GM18519 (cell line): ENCODE measurements around the gene RARRES2.
"Not testable (repeated sequence)": the region's sequence is repeated elsewhere in the genome, so short reads cannot be mapped to it uniquely, and the experiment has no call there.

Experiments
- ATAC-seq: cut with Tn5 transposase; IDR thresholded peaks from one replicate; pipeline ENCODE4 v1.9.1; 2021; ENCODE audit warnings: mild to moderate bottlenecking, moderate library complexity; ENCODE audit not compliant: unreplicated experiment, low FRiP score

Gene RARRES2

DNA sequence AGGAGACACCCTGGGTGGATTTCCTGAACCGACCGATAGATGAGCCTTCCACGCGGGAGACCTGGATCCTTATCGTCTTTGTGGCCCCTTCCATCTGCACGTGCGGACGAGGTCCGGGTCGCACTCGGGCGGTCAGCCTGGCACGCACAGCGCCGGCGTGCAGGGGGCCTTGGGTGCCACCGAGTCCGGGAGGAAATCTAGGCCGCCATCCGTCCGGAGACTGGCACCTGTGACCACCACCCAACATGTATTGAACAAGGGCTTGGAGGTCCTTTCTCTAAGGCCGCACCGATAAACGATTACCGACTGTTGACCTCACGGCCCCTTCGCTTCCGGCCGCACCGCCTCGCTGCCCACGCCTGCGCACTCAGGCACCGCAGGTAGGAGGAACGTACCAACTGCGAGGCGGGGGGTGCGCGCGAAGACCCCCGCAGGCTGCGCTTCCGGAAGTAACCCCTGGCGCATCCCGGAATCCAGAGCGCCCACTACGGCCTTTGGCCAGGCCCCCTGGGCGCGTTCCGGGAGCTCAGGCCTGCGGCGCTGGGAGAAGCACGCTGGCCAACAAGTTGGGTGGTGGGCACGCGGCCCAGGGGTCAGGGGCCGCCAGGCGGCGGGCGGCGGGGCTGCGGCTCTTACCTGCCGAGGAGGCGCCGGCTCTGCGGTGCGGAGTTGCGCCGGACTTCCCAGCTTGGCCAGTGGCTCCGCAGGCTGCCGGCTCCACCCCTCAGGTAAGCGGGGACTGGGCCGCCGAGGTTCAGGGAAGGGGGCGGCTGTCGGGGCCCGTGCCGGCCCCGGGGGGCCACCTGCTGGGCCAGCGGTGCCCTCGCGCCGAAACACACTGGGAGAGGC, 18.4 kb downstream of the RARRES2 start, which contains the start of the genes ACTR3C and LRRC61:
Gene ACTR3C, minus strand, starts transcription at position 713 of the 849 bp plus-strand sequence. CDS start 28,249 bp downstream, outside the sequence.
Gene LRRC61, plus strand, starts transcription at position 523 of the 849 bp plus-strand sequence. CDS start 13,507 bp downstream, outside the sequence.
- ATAC-seq, result peak; percentile 34

DNA sequence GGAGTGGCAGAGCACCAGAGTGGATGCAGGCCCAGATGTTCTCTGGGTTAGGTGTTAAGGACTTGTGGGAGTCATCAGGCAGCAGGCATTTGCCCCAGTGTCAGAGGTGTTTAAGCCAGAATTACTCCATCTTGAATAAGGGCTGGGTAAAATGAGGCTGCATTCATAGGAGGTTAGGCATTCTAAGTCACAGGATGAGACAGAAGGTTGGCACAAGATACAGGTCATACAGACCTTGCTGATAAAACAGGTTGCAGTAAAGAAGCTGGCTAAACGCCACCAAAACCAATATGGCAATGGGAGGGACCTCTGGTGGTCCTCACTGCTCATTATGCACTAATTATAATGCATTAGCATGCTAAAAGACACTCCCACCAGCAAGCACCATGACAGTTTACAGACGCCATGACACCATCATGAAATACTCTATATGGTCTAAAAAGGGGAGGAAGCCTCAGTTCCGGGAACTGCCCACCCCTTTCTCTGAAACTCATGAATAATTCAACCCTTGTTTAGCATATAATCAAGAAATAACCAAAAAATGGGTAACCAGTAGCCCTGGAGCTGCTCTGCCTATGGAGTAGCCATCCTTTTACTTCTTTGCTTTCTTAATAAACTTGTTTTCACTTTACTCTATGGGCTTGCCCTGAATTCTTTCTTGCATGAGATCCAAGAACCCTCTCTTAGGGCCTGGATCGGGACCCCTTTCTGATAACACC, 19.2 kb downstream of the RARRES2 start:
- ATAC-seq, result no peak

DNA sequence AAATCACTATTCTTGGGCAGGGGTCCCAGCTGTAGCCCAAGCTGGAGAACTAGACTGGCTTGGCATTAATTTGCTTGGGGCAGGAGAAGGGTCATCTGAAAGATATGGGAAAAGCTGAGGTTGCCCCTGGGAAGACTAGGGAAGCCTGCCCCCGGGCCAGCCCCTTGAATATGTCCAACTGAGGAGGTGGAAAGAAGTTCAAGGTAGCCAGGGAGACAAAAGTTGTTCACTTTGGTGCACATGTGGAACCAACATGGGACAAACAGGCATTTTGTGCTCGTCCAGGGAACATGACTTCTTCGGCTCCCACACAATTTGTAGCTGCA, 19.7 kb downstream of the RARRES2 start:
- no peak for ATAC-seq

DNA sequence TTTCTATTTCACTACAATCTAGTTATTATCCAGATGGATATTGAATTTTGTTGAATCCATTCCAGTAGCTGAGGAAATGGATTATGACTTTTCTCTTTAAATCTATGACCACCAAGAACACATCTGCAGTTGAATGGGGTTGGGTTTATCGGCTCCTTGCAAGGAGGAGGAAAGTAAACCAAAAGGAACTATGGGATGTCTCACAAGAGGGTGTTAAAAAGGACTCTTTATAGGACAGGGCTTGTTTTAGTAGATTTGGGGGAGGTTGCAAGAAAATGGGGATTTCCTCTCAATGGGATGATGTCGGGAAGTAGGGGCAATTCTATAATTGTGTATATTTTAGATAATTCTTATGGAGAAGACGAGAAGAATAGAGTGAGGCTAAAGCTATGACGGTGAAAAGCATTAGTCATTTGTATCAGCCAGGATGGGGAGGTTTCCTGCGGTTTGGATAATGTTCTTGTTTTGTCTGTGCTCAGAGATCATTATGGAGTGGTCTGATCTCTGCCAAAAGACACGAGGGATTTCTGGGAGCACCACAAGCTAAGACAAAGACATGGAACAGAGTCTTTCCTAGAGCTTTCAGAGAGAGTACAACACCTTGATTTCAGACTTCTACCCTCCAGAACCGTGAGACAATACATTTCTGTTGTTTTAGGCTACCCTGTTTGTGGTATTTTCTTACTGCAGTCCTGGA, 23.5 kb downstream of the RARRES2 start:
- ATAC-seq, result no peak

DNA sequence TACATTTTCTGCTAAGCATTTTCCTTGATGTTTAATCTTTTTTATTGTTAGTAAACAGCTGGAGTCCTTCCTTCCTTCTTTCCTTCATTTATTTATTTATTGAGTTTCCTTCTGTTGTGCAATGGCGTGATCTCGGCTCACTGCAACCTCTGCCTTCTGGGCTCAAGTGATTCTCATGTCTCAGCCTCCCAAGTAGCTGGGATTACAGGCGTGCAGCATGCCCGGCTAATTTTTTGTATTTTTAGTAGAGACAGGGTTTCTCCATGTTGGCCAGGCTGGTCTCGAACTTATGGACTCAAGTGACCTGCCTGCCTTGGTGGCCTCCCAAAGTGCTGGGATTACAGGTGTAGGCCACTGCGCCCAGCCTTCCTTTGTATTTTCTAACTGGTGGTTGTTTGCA, 24.4 kb downstream of the RARRES2 start:
- not testable (repeated sequence) for ATAC-seq

DNA sequence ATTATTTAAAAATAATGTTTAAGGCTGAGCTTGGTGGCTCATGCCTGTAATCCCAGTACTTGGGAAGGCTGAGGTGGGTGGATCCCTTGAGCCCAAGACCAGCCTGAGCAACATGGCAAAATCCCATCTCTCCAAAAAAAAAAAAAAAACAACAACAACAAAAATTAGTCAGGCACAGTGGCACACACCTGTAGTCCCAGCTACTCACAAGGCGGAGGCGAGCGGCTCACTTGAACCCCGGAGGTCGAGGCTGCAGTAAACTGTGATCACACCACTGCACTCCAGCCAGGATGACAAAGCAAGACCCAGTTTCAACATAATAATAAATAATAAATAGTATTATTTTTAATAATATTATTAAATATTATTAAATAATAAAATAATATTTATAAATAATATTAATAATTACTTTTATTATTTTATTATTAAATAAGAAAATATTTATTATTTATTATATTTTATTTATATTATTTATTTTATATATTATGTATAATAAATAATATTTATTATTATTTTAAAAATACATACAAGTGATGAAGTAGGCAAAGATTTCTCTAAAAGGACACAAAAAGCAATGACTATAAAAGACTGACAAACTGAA, 26.7 kb downstream of the RARRES2 start:
- no peak for ATAC-seq

DNA sequence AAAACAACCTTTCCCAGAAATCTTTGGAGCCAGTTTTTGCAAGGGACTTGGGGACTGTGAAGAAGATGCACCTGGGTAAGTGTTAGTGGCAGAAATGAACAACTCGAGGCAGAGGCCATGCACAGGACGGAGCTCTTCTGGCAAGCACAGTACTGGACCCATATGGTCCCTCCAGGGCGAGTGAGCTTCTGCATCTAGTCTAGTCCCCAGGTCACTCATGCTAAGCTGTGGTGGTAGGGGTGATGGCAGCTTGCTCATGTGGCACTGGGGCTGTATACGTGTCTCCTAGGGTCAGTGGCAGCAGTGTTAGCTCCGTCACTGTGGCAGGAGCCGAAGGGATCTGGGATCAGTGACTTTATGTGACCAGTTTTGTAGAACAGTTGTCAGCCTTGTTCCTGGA, 27.6 kb downstream of the RARRES2 start:
- ATAC-seq, result no peak

DNA sequence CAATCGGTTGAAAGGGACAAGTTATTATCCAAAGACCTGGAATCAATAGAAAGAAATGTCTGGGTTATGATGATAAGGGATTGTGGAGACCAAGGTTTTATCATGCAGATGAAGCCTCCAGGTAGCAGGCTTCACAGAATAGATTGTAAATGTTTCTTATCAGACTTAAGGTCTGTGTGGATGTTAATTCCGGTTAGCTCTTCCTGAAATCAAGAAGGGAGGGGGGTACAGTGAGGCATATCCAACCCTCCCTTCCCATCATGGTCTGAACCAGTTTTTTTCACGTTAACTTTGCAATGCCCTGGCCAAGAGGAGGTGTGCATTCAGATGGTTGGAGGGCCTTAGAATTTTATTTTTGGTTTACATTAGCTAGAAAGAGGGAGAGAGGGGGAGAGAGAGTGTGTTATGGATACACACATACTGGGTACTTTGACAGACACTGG, 28.0 kb downstream of the RARRES2 start:
- no peak for ATAC-seq

DNA sequence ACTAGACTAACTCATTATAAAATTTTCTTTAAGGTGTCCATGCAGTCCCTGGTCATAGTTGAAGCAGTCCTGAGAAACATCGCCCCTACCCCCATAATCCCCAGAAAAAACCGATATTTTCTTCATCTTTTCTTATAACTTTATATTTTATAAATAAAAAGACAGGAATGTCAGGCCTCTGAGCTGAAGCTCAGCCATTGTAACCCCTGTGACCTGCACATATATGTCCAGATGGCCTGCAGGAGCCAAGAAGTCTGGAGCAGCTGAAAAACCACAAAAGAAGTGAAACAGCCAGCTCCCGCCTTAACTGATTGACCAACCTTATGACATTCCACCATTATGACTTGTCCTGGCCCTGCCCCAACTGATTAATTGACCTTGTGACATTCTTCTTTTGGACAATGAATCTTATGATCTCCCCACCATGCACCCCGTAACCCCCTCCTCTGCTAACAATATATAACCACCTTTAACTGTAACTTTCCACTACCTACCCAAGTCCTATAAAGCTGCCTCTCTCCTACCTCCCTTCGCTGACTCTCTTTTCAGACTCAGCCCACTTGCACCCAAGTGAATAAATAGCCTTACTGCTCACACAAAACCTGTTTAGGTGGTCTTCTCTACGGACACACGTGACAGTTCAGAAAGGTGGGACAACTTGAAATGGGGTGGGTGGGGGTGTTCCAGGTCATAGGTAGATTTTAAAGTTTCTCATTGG, 28.6 kb downstream of the RARRES2 start:
- not testable (repeated sequence) for ATAC-seq

DNA sequence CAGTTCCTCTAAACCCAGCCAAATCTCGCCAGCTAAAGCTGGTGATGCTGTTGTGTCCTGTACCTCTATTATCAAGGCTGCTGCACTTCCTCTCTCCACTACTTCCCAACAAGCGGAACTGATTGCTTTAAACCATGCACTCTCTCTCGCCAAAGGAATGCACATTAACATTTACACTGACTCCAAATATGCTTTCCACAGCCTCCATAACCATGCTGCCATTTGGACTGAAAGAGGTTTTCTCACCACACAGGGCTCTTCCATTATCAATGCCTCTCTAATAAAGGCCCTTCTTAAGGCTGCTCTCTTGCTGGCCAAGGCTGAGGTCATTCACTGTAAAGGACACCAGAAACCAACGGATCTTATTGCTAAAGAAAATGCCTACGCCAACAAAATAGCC, 29.7 kb downstream of the RARRES2 start:
- ATAC-seq, result no peak

DNA sequence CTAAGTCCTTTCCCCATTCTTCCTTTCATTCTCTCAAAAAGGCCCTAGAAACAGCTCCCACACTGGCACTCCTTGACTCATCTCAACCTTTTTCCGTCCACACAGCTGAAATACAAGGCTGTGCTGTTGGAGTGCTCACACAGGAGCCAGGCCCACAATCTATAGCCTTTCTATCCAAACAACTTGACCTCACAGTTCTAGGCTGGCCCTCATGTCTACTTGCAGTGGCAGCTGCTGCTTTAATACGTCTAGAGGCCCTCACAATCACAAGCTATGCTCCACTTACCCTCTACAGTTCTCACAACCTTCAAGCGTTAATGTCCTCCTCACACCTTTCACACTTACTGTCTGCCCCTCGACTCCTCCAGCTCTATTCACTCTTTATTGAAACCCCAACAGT, 30.3 kb downstream of the RARRES2 start:
- ATAC-seq, result no peak

DNA sequence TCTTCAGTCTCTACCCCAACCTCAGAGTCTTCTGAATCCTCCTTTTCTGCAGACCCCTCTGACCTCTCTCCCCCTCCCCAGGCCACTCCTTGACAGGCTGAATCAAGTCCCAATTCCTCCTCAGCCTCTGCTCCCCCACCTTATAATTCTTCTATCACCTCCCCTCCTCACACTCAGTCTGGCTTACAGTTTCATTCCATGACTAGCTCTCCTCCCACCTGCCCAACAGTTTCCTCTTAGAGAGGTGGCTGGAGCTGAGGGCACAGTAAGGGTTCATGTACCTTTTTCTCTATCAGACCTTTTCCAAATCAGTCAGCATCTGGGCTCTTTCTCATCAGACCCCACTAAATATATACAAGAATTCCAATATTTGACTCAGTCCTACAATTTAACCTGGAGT, 32.9 kb downstream of the RARRES2 start:
- ATAC-seq, result no peak

DNA sequence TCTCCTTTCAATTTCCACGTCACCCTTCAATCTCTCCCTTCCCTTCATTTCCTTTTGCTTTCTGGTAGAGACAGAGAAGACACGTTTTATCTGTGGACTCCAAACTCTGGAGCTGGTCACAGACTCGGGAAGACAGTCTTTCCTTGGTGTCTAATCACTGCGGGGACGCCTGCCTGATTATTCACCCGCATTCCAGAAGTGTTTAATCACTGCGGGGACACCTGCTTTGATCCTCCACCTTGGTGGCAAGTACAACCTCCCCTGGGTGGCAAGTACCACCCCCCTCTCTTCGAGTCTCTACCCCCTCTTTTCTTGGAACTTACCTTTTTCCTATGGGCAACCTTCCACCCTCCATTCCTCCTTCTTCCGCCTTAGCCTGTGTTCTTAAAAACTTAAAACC, 33.5 kb downstream of the RARRES2 start:
- ATAC-seq, result no peak

DNA sequence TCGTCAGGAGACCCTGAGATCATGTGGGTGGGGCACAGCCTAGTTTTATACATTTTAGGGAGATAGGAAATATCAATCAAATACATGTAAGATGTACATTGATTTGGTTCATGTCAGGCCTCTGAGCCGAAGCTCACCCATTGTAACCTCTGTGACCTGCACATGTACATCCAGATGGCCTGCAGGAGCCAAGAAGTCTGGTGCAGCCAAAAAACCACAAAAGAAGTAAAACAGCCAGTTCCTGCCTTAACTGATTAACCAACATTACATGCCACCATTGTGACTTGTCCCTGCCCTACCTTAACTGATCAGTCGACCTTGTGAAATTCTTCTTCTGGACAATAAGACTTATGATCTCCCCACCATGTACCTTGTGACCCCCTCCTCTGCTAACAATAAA, 34.3 kb downstream of the RARRES2 start:
- no peak for ATAC-seq

DNA sequence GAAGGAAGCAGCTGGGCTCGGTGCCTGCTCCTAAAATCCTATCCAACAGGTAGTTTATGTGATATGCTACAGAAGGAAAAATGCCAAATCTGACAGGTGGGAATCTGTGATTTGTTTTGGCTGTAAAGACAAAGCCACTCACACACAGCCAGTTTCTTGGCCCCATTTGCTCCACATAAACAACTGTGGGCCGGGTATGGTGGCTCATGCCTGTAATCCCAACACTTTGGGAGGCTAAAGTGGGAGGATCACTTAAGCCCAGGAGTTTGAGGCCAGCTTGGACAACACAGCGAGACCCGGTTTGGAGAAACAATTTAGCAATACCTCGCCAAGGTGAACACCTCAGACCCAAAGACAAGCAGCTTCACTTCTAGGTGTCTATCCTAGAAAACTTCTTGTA, 35.1 kb downstream of the RARRES2 start:
- ATAC-seq, result not testable (repeated sequence)

DNA sequence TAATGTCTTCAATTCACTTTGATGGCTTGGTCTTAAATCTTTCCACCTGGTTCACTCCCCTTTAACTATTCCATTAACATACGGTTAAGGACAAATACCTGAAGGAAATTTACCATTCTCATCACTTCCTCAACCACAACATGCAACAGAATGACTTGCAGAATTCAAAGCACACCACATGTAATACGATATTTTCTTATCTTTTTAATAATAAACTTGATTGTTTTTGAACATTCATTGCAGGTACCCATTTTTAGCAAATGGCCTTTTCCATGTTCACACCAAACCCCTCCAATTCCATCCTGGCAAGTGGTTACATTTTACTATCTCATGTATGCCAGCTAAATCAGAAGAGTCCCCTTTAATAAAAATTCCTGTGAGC, 35.5 kb downstream of the RARRES2 start:
- ATAC-seq, result not testable (repeated sequence)

DNA sequence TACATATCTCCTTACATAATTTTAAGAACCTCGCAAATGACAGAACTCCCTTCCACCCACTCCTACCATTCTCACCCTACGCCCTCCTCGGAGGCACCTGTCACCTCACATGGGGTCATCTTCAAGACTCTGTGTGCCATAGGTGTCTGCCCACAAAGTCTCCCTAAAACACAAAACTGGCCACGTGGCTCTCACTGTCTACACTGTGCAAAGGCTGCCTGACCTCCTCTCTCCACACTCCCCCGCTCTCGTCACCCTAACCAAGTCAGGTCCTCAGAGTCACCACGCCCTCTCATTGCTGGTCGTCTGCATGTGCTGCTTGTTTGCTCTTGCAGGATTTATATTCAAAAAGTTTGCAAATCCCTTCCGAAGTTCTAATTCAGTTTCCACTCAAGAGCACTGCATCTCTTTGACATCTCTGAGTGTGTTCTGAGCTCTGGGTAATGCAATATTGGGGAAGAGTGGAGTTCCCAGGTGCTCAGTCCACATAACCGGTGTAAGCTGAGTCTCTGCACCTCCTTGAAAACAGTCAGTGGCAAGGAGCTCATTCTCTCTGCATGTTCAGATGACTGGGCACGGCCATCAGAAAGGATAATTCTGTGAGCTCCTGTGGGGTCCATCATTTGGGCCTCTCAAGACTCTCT, 36.0 kb downstream of the RARRES2 start:
- not testable (repeated sequence) for ATAC-seq

DNA sequence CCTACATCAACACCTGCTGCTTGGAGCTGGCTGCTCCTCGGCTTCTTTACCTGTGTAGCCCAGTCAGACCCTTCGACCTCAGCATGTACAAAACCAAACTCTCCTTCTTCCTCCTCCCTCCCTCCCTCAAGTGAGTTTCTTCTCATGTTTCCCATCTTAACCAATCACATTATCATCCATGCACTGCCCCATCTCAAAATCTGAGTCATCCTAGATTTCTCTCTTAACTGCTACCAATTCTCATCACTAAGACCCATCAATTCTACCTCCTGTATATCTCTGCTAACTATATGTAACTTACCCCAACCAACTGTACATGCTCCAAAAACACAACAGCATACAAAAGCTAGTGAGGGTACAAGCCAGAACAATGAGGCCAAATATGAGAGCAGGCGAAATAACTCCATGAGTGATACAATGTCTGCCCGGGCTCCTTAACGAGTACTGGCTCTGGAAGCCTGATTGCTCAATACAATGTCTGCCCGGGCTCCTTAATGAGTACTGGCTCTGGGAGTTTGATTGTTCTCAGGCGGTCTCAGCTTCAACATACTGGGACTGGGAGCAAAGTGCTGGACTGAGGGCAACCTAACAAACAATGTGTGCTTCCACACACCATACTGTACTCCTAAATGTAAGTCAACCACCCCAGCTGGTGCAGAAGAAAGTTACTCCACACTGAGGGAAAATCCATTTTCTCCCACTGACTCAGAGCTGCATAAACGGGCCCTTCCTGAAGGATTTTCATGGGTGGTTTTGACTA, 36.8 kb downstream of the RARRES2 start:
- not testable (repeated sequence) for ATAC-seq

DNA sequence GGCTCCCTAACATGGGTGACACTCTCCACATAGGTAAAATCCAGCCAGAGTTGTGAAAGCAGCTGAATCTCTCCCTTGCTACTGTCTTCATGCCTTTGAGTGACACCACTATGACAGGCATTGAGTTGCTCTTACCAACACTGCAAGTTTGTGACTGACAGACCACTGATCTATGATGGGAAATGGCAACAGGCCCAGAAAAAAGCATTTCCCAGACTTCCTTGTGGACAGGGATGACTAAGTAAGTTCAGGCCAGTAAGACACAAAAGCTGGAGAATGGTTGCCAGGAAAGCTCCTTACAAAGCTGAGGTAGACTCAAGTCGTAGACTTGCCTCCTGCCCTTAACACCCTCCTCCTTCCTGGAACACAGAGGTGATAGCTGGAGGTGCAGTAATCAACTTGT, 38.5 kb downstream of the RARRES2 start:
- not testable (repeated sequence) for ATAC-seq
